Hepatocyte (in vitro differentiated cells): ENCODE measurements around the gene PDCL2. TPM values are rescaled to one million over a fixed set of nuclear protein-coding genes. Genes with fewer than 3 reads are reported as not detected.
"Not testable (repeated sequence)": the region's sequence is repeated elsewhere in the genome, so short reads cannot be mapped to it uniquely, and the experiment has no call there.

Source experiments
- DNase-seq: peaks from one replicate; pipeline ENCODE4 v3.0.0-alpha.2; 2016; ENCODE audit warnings: low spot score
- H2AFZ ChIP-seq: fragments of 200-600 bp; sonication (generic); 2 replicates; pipeline ENCODE4 v1.6.0; 2016; ENCODE audit warnings: antibody characterized with exemption, mild to moderate bottlenecking
- H3K27ac ChIP-seq: fragments of 200-600 bp; sonication (generic); 2 replicates; pipeline ENCODE4 v1.5.1; 2016; ENCODE audit warnings: mild to moderate bottlenecking
- H3K27me3 ChIP-seq: fragments of 200-600 bp; sonication (generic); 2 replicates; pipeline ENCODE4 v1.6.1; 2016
- H3K36me3 ChIP-seq: fragments of 200-600 bp; sonication (generic); replicated peaks from 2 replicates; pipeline ENCODE4 v1.5.1; 2016; ENCODE audit warnings: low read depth; ENCODE audit not compliant: insufficient read depth
- H3K4me1 ChIP-seq: fragments of 200-600 bp; sonication (generic); 2 replicates; pipeline ENCODE4 v1.5.1; 2016; ENCODE audit warnings: mild to moderate bottlenecking, moderate library complexity; ENCODE audit not compliant: insufficient read depth
- H3K4me2 ChIP-seq: fragments of 200-600 bp; sonication (generic); 2 replicates; pipeline ENCODE4 v1.6.0; 2016
- H3K4me3 ChIP-seq: fragments of 200-600 bp; sonication (generic); 2 replicates; pipeline ENCODE4 v1.5.1; 2016; ENCODE audit warnings: mild to moderate bottlenecking
- H3K79me2 ChIP-seq: fragments of 200-600 bp; sonication (generic); 2 replicates; pipeline ENCODE4 v1.6.0; 2017; ENCODE audit warnings: mild to moderate bottlenecking
- H3K9me2 ChIP-seq: fragments of 200-600 bp; sonication (generic); replicated peaks from 2 replicates; pipeline ENCODE4 v1.6.0; 2017; ENCODE audit warnings: mild to moderate bottlenecking; ENCODE audit not compliant: insufficient read depth
- H3K9me3 ChIP-seq: fragments of 200-600 bp; sonication (generic); 2 replicates; pipeline ENCODE4 v1.5.1; 2016; ENCODE audit warnings: low read depth, mild to moderate bottlenecking
- H4K20me1 ChIP-seq: fragments of 200-600 bp; sonication (generic); 2 replicates; pipeline ENCODE4 v1.6.0; 2016; ENCODE audit warnings: mild to moderate bottlenecking; ENCODE audit not compliant: insufficient read depth, poor library complexity, severe bottlenecking
- CTCF ChIP-seq: fragments of 200-600 bp; sonication (generic); IDR thresholded peaks from 2 replicates; pipeline ENCODE4 v1.5.1; 2016; ENCODE audit warnings: antibody characterized with exemption, mild to moderate bottlenecking; ENCODE audit not compliant: poor library complexity
- EZH2 ChIP-seq: fragments of 200-600 bp; sonication (generic); IDR thresholded peaks from 2 replicates; pipeline ENCODE4 v1.6.1; 2016; ENCODE audit warnings: antibody characterized with exemption, mild to moderate bottlenecking, borderline replicate concordance
- EZH2phosphoT487 ChIP-seq: fragments of 200-600 bp; sonication (generic); IDR thresholded peaks from one replicate; pipeline ENCODE4 v1.6.1; 2018; ENCODE audit warnings: antibody characterized with exemption, mild to moderate bottlenecking, low read depth, moderate library complexity; ENCODE audit not compliant: unreplicated experiment, severe bottlenecking
- WGBS: methylation state at CpG from one replicate; pipeline ENCODE4 v1.1.6; 2016; ENCODE audit warnings: low lambda C conversion rate; ENCODE audit errors: missing lambda C conversion rate; 5-methylcytosine and 5-hydroxymethylcytosine counted together
- polyA plus RNA-seq: library from polyadenylated mRNA; unstranded; fragments of >200 nt; fragmentation: Nextera tagmentation; extraction: Ambion mirVana; gene quantifications from 2 replicates; pipeline ENCODE4 v1.2.1, GENCODE V29; 2016
- total RNA-seq: library from RNA; depleted of rRNA; stranded (reverse); fragments of >200 nt; gene quantifications from 2 replicates; pipeline ENCODE4 v1.2.3, GENCODE V29; 2014

The PDCL2 gene
- total and polyA plus RNA-seq, 2 experiments from 2014 or later: not detected

GRCh38 chr4:55588160-55588559 lies 3.9 kb downstream of the PDCL2 start:
- H3K4me2 ChIP-seq: no peak overlapping the region
- no peaks in the 10 kb centered on the region for H3K9me2 ChIP-seq
- no peaks in the 10 kb centered on the region for H3K79me2 ChIP-seq
- H2AFZ ChIP-seq: no peak overlapping the region
- H3K27ac ChIP-seq: no peak overlapping the region
- no peak for DNase-seq
- H3K9me3 ChIP-seq: no peaks in the 10 kb centered on the region
- no peaks in the 10 kb centered on the region for H4K20me1 ChIP-seq
- no peak overlapping the region for H3K4me3 ChIP-seq
- H3K4me1 ChIP-seq: no peaks in the 10 kb centered on the region
- no peaks in the 10 kb centered on the region for H3K36me3 ChIP-seq
- WGBS: 81% methylated on average over 2 of the region's 2 CpGs
- H3K27me3 ChIP-seq: no peaks in the 10 kb centered on the region
- TF ChIP-seq CTCF (no peak), EZH2 (no peak), EZH2phosphoT487 (no peak)

DNA sequence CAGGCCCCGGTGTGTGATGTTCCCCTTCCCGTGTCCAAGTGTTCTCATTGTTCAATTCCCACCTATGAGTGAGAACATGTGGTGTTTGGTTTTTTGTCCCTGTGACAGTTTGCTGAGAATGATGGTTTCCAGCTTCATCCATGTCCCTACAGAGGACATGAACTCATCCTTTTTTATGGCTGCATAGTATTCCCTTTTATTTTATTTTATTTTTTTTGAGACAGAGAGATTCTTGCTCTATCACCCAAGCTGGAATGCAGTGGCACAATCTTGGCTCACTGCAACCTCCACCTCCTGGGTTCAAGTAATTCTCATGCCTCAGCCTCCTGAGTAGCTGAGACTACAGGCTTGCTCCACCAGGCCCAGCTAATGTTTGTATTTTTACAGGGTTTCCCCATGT lies 9.3 kb downstream of the PDCL2 start:
- not testable (repeated sequence) for H4K20me1 ChIP-seq, H2AFZ ChIP-seq, H3K36me3 ChIP-seq, DNase-seq, H3K4me3 ChIP-seq, H3K4me2 ChIP-seq, H3K9me3 ChIP-seq, H3K4me1 ChIP-seq, H3K79me2 ChIP-seq, H3K9me2 ChIP-seq, H3K27me3 ChIP-seq, H3K27ac ChIP-seq
- WGBS: no CpG with 5 or more reads among the region's 2 CpGs

DNA sequence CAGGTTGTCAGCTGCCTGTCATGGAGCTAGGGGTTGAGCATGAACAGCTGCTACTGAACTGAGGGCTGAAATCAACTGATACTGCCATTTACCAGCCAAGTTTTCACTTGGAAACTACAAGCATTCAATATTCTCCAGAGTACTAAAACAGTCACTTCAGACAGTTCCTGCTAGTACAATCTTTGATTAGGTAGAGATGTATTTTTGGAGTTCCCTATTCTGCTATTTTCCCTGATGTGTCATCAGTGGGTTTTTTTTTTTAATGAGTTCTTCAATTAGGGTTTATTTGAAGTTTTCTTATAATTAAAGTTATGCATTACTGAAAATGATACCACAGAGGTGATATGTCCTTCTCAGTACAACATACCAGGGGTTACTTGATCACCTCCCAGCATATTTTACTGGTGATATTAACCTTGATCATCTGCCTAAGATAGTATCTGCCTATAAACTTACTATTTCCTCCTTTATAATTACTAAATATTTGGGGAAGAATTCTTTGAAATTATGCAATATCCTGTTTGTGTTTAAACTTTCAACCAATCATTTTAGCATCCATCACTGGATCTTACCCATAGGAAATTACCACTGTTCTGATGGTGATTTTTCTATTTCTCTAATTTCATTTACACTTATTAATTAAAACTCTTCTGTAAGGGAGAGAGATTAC lies 13.6 kb downstream of the PDCL2 start:
- H3K27me3 ChIP-seq: no peaks in the 10 kb centered on the region
- H3K79me2 ChIP-seq: no peaks in the 10 kb centered on the region
- no peak overlapping the region for H2AFZ ChIP-seq
- H3K36me3 ChIP-seq: no peaks in the 10 kb centered on the region
- H3K4me3 ChIP-seq: no peak overlapping the region
- no peak overlapping the region for H3K4me2 ChIP-seq
- H3K4me1 ChIP-seq: no peaks in the 10 kb centered on the region
- peaks cover 6% of the 10 kb centered on the region for H3K9me3 ChIP-seq
- no peak for TF ChIP-seq CTCF
- DNase-seq: no peak
- H4K20me1 ChIP-seq: no peaks in the 10 kb centered on the region
- H3K9me2 ChIP-seq: no peaks in the 10 kb centered on the region
- H3K27ac ChIP-seq: no peak overlapping the region

DNA sequence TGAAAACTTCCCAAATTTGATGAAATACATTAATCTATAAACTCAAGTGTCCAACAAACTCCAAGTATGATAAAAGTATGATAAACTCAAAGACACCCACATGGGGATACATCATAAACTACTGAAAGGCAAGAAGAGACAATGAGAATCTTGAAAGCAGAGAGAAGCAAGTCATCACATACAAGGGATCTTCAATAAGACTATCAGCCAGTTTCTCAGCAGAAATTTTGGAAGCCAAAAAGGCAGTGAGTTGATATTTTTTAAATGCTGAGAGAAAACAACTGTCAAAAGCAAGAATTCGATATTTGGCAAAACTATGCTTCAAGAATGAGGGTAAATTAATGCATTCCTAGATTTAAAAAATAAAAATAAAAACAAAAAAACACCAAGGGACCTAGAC lies 16.5 kb downstream of the PDCL2 start:
- Histone ChIP-seq H3K4me1 (no peaks in the 10 kb centered on the region), H3K79me2 (no peaks in the 10 kb centered on the region), H3K9me3 (peaks cover 6% of the 10 kb centered on the region), H2AFZ (no peak overlapping the region), H3K36me3 (no peaks in the 10 kb centered on the region), H3K27ac (no peak overlapping the region), H3K4me2 (no peak overlapping the region), H3K27me3 (no peaks in the 10 kb centered on the region), H3K4me3 (no peak overlapping the region), H4K20me1 (no peaks in the 10 kb centered on the region), H3K9me2 (no peaks in the 10 kb centered on the region)
- TF ChIP-seq CTCF: no peak
- no peak for TF ChIP-seq EZH2phosphoT487
- TF ChIP-seq EZH2: no peak
- 67% methylated on average over 1 of the region's 1 CpG for WGBS
- no peak for DNase-seq
